ENCODE measurements around the gene GDI1. TPM values are rescaled to one million over a fixed set of nuclear protein-coding genes. Genes with fewer than 3 reads are reported as not detected.
A peak's percentile ranks its signal among the peaks of the same experiment; 100 is the strongest.

Gene GDI1
- total and polyA plus RNA-seq, 10 of the 15 experiments (the other 5 are each of a cell fraction or from before 2014, with no cell fraction given): 0.92 to 102 (median 49.6) TPM

GRCh38 chrX:154428176-154429171, 8.5 kb upstream of the GDI1 start, which contains the start of gene ATP6AP1:
ATP6AP1 (plus strand) TSS chrX:154428677; CDS start chrX:154428693, 16 bp downstream.
- H3K4me1 ChIP-seq (ENCODE audit: control insufficient read depth, insufficient read depth, low read length): no peaks in the 10 kb centered on the region
- H3K27ac ChIP-seq (ENCODE audit: control insufficient read depth, insufficient read depth): 0 out of 2 replicates have a peak within 1 kb of the TSS, but pooled peaks have one; percentile 4
- FAIRE-seq (peak; percentile 27), ATAC-seq (peak; percentile 99), DNase-seq (ENCODE audit: low read depth, low spot score) (peak; percentile 73)
- H3K4me3 ChIP-seq: peak within 1 kb of the TSS; percentile 73
- SMC1A ChIA-PET (ENCODE audit: uncharacterized antibody, unreplicated experiment): interaction anchor here (0.7 to 1.3 kb wide), 5 partner anchors 11 to 99 kb away, joined by 3 to 4 read pairs (median 3); partner anchors contain the start of gene SLC10A3
- peaks cover 12% of the 10 kb centered on the region for H3K79me2 ChIP-seq (ENCODE audit: control insufficient read depth, insufficient read depth, low read length)
- POLR2A ChIA-PET: interaction anchor here (0.6 to 4.1 kb wide), 11 partner anchors 10 to 331 kb away, joined by 3 to 32 read pairs (median 4); partner anchors contain the start of genes MECP2, RPL10, SLC10A3 and TAFAZZIN
- RAD21 ChIA-PET (ENCODE audit: unreplicated experiment): interaction anchor here (0.6 to 2.0 kb wide), 4 partner anchors 16 to 55 kb away, joined by 3 to 9 read pairs (median 4); partner anchors contain the start of genes RPL10 and TAFAZZIN
- CTCF ChIA-PET: interaction anchor here (1.3 to 2.3 kb wide), 3 partner anchors 9 to 55 kb away, joined by 3 to 12 read pairs (median 5); partner anchors contain the start of gene RPL10
- no peaks in the 10 kb centered on the region for H4K20me1 ChIP-seq (ENCODE audit: control insufficient read depth, insufficient read depth)
- in situ Hi-C loops (cut with MboI) (no loop called here), intact Hi-C loops (cut with micrococcal nuclease; ENCODE audit: unreplicated experiment) (loop anchor here (10.0 kb wide), 1 partner anchor 54 kb away; the partner anchor contains the start of genes EMD and FLNA)
- H3K9ac ChIP-seq (ENCODE audit: control insufficient read depth, insufficient read depth, low read length): peak within 1 kb of the TSS; percentile 24; the same call in 1 of the 2 replicates
- peaks cover 0 to 2% of the 10 kb centered on the region in 2 experiments; a peak in 1 of 4 replicates for H3K36me3 ChIP-seq (ENCODE audit: control insufficient read depth in 2 of 2, insufficient read depth in 2 of 2, low read length in 1 of 2)
- BruUV-seq (replicated peaks): no TSS peak
- 31% methylated on average over 85 of the region's 87 CpGs for WGBS (ENCODE audit: insufficient coverage, insufficient replicate concordance, low lambda C conversion rate, missing lambda C conversion rate)
- H3K4me2 ChIP-seq (ENCODE audit: control insufficient read depth, insufficient read depth): peak within 1 kb of the TSS; percentile 71
- peak within 1 kb of the TSS; percentile 28 for H2AFZ ChIP-seq (ENCODE audit: control insufficient read depth, low read depth, low read length)
- H3K9me3 ChIP-seq (replicated peaks; ENCODE audit: control insufficient read depth, insufficient read depth, low read length): no peaks in the 10 kb centered on the region
- no peaks in the 10 kb centered on the region for H3K27me3 ChIP-seq (replicated peaks in 1 of 2; ENCODE audit: control insufficient read depth in 2 of 2, insufficient read depth in 2 of 2, low read length in 1 of 2)
- TF ChIP-seq POU2F2 (IDR thresholded peaks at IDR 0.05; ENCODE audit: borderline replicate concordance, low read depth, low read length) (no peak), CBX3 (IDR thresholded peaks at IDR 0.05; ENCODE audit: borderline replicate concordance, low read depth) (no peak), ZSCAN29 (IDR thresholded peaks at IDR 0.05) (no peak), NR2C1 (IDR thresholded peaks at IDR 0.05) (0 out of 2 replicates have a peak, but pooled peaks have one; percentile 8), RELB (IDR thresholded peaks at IDR 0.05; ENCODE audit: low read depth) (no peak), CTCF (IDR thresholded peaks at IDR 0.05 in 2 of 3, conservative IDR thresholded peaks at IDR 0.05 in 1 of 3; ENCODE audit: control insufficient read depth in 2 of 3, extremely low read depth in 1 of 3, insufficient read depth in 1 of 3, low read depth in 3 of 3, low read length in 3 of 3) (peak in 1 of 3 experiments; percentile 23; a peak in 2 of 6 replicates), ZBTB11 (CRISPR knock-in tag; IDR thresholded peaks at IDR 0.05) (no peak), ZBTB33 (IDR thresholded peaks at IDR 0.05) (no peak), SREBF1 (IDR thresholded peaks at IDR 0.05; ENCODE audit: low read length) (no peak), SUZ12 (IDR thresholded peaks at IDR 0.05; ENCODE audit: unreplicated experiment) (no peak)
